ENCODE results near the gene CPM.
A peak's percentile ranks its signal among the peaks of the same experiment; 100 is the strongest.

The CPM gene

DNA sequence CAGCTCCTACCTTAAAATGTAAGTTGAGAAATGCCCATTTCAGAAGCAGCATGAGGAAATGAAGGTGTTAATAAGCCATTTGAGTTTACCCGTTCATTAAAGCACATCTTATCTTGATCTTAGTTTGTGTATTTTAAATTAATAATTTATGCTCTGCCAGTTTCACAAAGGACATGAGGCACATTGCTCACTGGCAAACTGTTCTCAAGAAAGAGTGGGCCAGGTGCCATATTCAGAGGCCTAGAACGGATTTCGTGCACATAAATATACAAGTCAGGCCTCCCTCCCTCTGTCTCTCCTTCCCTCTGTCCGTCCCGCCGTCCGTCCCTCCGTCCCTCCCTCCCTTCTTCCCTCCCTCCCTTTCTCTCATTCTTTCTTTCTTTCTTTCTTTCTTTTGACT lies 29.5 kb downstream of the CPM start:
- no peak for DNase-seq

DNA sequence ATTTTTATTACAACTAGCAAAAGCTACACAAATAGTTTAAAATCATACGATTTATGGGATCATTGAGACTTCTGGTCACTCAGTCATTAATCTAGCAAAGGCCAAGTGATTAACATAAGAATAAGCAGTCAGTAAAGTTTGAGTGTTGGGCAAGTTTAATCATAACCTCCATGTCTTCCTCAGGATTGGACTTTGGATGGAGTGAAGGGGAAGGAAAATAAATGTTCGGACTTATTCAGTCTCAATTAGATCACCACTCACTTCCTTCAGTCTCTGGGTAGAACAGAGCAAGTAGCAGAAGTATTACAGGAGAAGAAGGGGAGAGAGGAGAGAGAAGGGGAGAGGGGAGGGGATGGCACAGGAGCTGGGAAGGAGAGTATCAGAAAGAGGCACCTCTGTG lies 31.4 kb downstream of the CPM start:
- no peak for DNase-seq

DNA sequence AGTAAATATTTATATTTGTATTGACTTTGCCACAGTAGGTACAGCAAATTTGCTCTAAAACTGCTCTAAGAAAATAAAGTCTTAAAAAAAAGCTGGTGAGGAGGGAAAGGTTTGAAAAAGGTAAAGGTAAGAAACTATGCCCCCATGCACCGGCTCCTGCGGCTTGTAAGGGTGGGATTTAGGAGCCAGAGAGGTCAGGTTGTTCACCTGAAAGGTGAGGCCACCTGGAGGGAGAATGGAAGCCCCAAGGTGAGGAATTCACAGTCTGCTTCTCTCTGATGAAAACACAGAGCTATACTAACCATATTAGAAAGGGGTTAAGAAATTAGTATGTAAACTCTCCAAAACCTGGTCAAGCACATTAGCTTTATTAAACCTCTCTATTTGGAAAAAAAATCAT lies 31.8 kb downstream of the CPM start:
- DNase-seq, result no peak

GRCh38 chr12:68900241-68900640 lies 32.7 kb downstream of the CPM start:
- no peak for DNase-seq

DNA sequence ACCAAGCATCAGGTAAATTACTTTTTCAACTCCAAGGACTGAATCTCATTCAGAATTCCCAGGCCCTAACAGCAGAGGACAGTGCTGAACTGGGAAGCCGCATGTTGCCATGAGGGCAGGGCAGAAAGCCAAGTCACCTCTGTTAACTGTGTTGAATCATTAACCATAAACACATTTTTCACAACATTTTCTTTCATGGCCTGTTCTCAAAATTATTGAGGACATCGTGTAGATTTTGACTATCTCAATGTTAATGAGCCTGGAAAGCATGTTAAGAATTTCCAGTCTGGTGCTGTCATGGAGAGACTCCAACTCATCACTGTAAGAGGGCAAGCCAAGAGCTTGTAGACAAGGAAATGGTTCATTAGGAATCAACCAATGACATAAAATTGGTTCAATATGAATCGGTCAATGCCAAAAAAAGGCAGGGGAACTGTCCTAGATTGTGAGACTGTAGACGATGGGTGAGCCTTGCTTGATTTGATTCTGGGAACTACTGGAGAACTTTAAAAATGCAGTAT lies 33.7 kb downstream of the CPM start:
- DNase-seq, result no peak

DNA sequence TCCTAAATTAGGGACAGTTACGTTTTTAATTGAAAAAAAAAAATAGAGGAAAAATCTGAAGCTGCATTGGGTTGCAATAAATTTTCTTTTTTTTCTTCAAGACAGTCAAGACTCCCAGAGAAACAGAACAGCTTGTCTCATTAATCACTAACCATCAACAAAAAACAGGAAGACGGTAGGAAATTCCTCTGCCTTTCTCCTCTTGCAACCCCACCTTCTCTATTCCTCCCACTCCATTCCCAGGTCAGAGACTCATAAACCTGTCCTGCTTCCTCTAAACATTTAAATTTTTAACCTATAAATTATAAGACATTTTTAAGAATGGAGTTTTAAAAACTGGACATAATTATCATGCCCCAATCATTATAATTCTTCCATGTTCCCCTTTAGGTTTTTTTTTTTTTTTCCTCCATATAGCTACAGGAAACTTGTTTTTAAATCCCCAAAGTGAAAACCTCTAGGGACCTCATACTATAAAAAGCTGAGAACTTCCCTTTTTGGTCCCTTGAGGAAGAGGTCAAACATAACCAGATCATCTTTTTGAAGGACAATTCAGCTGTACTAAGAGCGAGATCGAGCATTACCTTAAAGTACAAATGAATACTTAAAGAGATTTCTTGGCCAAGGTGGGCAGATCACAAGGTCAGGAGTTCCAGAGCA lies 36.0 kb downstream of the CPM start:
- DNase-seq, result no peak

DNA sequence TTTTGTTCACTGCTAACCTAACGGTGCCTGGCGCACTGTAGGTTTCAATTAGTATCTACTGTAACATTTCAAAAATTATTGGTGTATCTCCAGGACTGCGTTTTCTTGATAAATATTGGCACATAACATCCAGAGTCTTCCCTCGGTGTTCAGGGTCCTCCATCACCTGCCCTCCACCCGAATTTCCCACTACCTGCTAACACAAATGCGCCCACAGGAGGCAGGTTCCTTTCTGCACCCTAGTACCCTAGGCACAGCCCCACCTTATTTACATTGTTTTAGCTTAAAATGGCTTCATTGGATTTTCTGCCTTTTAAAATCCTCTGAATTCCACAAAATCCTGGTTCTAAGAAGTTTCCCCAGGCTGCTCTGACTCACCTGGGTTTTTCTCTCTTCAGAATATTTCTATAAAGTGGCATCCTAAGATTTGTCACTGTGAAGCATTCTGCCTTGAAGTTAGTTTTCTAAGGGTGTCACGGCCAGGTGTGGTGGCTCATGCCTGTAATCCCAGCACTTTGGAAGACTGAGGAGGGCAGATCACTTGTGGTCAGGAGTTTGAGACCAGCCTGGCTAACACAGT lies 38.6 kb downstream of the CPM start:
- DNase-seq, result no peak

DNA sequence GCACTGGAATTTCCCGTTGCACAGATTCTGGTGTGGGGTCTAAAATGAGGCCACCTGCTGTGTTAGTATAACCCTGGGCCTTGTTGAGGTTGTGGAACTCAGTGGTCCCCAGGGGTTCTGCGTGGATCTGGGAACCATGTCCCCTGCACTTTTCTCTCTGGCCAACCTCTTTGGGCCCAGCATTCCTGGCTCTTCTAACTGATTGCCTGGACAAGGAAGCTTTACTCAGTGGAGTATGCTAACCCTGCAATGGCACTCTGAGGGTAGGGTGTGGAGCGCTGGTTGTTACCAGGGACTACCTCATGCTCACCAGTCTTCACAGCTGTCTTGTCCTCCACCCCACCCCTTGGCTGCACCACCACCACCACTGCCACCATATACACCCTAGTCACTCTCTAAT lies 39.2 kb downstream of the CPM start:
- DNase-seq, result no peak

DNA sequence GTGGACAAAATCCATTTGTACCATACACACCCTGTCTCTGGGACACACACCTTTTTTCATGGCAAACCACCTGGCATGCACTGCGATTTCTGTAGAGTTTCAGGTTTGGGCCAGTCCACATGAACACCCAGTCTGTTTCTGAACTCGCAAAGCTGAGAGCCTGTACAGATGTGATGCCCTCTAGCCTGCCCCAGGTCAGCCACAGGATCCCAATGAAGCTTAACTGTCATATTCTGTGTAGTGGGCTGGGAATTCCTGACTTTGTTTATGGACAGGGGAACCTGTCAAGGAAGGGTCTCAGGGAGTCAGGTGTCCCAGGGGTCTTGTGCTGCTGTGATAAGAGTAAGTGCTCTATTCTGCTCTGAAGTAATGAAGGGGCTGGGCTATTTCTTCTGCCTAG lies 39.8 kb downstream of the CPM start:
- DNase-seq, result no peak

DNA sequence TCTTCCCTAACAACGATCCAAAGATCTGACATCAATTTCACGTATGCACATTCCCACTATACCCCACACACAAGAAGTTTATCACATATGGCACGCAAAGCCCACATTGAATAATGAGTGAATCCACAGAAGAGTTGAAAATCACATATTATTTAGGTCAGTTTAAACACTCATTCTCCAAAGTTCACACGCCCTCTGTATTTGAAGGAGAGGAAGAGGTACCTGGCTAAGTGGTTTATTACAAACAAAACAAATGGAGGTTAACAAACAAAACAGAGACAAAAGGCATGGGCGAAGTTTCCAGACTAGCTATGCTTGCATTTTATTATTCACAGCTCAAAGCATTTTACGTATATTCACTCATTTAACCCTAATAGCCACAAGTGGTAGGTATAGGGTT lies 41.8 kb downstream of the CPM start:
- no peak for DNase-seq

- no peak for DNase-seq
Measured at GRCh38 chr12:68890701-68891113, 42.3 kb downstream of the CPM start.

DNA sequence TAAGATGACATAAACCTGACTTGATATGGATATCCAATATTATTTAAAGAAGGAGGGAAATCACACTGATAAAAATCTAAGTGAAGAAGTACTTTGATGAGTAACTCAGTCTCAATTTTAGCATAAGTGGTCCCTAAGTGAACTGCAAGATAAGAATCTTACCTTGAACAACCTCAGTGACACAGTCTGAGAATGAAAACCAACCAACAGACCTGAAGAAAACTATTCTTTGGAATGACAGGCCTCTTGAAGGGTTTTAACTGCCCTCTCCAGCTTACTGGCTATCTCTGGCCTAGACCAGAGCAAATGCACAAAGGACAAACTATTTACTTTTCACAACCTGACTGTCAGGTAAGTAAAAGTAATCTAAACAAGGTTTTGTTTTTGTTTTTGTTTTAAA lies 44.7 kb downstream of the CPM start:
- DNase-seq, result peak in 1 of 5 donors; percentile 40

- no peak for DNase-seq
Measured at GRCh38 chr12:68887641-68888040, 45.3 kb downstream of the CPM start.

DNA sequence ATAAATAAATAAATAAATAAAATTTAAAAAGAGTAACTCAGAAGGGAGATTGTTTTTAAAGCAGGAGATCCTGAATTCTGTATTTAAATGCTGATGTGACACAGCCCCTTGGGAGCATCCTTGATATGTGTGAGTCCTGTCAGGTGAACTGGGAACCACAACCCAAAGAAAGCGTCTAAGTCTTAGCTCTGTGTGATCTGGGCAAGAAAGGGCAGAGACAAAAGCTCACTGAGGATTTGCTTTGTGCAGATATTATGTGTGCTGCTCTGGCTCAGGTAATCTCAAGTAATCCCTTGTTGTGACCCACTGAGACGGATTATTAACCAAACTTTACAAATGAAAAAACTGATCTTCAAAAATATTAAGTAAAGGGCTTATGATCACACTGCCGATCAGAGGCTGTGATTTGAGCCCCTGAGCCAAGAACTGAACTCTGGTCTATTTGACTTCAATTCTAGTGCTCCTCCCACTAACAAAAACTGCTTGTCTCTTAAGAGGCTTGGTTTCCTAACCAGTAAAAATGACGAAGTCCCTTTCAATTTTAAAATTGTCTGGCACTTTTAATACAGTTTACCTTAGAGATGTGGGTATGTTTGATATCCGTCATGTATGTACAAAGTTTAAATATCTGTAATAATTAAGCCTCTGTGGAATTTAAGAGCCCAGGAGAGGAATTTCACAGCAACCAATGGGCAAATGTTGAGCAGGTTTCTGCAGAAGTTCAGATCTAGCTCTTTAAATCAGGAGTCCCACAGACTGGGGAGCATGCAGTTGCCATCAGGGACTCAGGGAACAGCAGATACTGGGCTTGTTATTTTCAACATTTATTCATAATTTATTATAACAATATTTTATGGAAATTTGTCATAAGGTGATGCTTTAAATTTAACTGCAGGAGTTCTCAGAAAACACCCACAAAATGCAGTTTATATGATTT lies 46.1 kb downstream of the CPM start:
- no peak for DNase-seq

- DNase-seq, result no peak
Measured at GRCh38 chr12:68885381-68885780, 47.6 kb downstream of the CPM start.

DNA sequence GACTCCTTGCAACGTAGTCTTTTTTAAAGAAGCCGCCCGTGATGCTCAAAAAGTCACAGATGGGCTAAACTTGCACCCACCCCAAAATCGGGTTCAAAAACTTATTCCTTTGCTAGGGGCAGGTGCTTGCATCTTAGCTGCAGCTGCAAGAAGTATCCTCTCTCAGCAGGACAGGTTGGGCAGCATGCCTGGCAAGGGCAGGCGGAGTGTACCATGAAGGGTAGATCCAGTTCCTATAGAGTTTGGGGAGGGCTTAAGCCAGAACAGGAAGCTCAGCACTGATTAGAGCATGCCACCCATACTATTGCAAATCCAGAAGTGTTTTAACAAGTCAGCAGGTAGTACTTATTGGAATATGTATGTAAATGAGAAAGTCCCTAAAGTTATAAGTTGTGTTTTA lies 48.7 kb downstream of the CPM start:
- DNase-seq, result no peak

DNA sequence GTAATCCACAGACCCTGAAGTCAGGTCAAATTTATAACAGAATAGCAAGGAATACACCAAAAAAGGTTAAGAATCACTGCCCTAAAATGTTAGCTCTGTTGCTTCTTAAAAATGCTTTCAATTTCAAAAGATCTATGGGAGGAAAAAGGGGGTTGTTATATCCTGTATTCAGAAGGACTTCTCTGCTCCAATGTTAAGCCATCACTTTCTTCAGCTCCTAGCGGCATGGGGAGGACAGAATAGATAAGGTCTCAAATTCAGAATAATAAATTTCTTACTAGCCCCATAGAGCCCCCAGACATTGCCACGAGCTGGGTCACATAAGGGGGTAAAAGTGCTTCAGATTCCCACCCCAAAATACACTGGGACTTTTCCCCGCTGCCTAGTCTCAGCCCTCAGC lies 49.8 kb downstream of the CPM start:
- no peak for DNase-seq

DNA sequence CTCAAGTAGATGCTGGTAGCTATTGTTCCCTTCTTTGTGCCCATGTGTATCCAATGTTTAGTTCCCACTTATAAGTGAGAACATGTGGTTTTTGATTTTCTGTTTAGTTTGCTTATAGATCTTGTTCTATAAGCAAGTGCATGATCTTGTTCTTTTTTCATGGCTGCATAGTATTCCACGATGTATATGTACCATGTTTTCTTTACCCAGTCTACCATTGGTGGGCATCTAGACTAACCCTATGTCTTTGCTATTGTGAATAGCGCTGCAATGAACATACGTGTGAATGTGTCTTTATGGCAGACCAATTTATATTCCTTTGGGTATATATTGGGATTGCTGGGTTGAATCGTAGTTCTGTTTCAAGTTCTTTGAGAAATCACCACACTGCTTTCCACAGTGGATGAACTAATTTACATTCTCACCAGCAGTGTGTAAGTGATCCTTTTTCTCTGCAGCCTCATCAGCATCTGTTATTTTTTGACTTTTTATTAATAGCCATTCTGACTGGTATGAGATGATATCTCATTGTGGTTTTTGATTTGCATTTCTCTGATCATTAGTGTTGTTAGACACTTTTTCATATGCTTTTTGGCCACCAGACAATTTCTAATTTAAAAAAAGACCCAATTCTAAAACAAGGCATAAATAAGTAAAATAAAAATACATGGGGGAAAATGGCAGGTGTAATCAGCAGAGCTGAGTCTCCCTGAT lies 50.6 kb downstream of the CPM start:
- no peak for DNase-seq

- DNase-seq, result no peak
Measured at GRCh38 chr12:68880660-68881325, 52.2 kb downstream of the CPM start.

- DNase-seq, result no peak
Measured at GRCh38 chr12:68878846-68879245, 54.1 kb downstream of the CPM start.

DNA sequence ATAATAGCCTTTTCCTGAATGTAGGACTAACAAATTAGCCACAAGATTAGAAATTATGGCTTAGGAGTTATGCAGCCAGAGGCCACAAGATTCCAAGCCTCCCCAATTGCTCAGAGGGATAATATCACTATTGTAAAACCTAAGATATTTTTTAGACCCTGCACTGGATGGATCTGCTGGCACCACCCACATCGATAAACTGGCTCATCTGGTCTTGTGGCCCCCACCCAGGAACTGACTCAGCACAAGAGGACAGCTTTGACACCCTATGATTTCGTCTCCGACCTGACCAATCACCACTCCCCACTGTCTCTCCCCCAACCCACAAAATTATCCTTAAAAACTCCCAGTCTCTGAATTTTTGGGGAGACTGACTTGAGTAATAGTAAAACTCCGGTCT lies 54.7 kb downstream of the CPM start:
- DNase-seq, result no peak

DNA sequence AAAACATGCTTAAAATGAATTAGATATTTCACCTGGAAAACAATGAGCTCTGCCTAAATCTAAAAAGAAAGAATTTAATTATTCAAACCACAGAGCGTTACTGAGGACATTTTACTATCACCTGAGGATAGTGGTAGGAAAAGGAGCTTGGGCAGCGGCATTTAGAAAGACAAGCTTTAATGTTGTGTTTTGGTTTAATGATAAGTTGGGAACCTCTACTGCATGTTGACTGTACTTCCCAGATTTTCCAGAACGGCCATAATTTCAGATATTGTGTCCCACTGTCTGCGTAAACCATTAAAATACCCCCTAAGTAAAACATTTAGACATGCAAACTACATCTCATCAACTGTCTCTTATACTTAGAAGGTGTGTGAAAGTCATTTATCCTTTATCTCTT lies 55.4 kb downstream of the CPM start:
- DNase-seq, result no peak

DNA sequence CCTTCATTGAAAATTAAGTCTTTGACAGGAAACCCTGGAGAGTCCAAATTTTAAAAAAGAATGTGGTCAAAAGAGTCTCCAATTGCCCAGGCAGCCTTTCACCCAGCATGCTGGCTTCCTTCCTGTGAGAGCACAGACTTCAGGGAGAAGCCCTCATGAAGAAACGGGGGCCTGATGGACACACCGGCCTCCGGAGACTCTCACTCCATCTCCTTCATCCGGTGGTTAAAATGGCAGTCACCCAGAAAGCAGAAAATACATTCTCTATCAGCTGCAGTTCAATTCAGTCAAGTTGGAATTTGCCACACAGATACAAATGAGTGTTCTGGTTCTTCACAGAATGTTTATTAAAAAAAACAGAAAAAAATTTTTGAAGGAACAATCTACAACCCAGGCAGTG lies 56.5 kb downstream of the CPM start:
- DNase-seq, result no peak
